CMK (cell line): ENCODE measurements around the gene ZBTB8B.
"Not testable (repeated sequence)": the region's sequence is repeated elsewhere in the genome, so short reads cannot be mapped to it uniquely, and the experiment has no call there.

ENCODE experiments used
- DNase-seq: peaks from one replicate; pipeline ENCODE4 v3.0.0-alpha.2; 2010; ENCODE audit warnings: low read depth

ZBTB8B gene

DNA sequence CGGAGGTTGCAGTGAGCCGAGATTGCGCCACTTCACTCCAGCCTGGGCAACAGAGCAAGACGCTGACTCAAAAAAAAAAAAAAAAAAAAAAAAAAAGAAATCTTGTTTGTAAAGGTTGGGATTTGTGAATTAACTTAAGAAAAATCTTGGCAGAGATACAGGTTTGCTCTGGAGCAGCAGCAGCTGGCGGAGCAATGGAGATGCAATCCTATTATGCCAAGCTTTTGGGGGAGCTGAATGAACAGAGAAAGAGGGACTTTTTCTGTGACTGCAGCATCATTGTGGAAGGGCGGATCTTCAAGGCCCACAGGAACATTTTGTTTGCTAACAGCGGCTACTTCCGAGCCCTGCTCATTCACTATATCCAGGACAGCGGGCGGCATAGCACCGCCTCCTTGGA is 5.6 kb downstream of the ZBTB8B start:
- DNase-seq = no peak

DNA sequence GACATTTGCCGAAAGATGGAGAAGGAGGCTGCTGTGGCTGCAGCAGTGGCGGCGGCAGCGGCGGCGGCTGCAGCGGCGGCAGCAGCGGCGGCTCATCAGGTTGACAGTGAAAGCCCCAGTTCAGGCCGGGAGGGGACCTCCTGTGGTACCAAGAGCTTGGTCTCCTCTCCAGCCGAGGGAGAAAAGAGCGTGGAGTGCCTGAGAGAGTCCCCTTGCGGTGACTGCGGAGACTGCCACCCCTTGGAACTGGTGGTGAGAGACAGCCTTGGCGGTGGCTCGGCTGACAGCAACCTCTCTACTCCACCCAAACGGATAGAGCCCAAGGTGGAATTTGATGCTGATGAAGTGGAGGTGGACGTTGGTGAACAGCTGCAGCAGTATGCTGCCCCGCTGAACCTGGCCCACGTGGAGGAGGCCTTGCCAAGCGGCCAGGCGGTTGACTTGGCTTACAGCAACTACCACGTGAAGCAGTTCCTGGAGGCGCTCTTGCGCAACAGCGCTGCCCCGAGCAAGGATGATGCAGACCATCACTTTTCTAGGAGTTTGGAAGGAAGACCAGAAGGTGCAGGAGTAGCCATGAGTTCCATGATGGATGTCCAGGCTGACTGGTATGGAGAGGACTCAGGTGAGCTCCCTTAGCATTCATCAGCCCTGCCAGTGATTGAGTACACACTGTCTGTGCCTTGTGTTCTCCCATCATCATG is 6.3 kb downstream of the ZBTB8B start:
- no peak for DNase-seq

DNA sequence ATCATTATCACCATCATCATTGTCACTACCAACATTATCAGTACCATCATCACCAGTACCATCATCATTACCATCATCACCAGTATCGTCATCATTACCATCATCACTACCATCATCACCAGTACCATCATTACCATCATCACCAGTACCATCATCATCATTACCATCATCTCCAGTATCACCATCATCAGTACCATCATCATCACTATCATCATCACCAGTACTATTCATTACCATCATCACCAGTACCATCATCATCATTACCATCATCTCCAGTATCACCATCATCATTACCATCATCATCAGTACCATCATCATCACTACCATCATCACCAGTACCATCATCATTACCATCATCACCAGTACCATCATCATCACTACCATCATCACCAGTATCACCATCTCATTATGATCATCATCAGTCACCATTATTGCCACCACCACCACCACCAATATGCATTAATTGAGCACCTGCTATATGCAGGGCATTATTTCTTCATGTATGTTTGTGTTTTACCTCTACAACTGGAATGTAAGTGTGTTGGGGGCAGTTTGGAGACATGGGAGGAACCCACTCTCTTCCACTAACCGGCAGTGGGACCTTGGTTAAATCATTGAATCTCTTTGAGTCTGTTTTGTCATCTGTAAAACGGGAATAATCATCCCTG is 7.0 kb downstream of the ZBTB8B start:
- DNase-seq = no peak

GRCh38 chr1:32472966-32473365 is 8.1 kb downstream of the ZBTB8B start:
- DNase-seq = not testable (repeated sequence)

DNA sequence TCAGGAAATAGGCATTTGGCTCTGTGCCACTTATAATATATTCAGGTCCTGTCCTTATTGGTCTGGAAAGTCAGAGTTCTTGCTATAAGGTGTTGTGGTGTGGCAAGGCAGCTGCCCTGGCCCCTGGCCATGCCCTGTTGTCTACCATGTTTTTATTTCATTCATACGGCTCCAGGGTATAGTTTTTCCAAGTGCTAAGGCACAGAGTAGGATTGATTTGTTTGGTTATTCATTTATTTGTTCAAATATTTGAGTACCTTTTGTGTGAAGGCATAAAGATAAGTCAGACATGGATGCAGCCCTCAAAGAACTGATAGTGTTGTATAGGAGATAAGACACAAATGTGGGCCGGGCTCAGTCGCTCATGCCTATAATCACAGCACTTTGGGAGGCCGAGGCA is 10.1 kb downstream of the ZBTB8B start:
- no peak for DNase-seq

DNA sequence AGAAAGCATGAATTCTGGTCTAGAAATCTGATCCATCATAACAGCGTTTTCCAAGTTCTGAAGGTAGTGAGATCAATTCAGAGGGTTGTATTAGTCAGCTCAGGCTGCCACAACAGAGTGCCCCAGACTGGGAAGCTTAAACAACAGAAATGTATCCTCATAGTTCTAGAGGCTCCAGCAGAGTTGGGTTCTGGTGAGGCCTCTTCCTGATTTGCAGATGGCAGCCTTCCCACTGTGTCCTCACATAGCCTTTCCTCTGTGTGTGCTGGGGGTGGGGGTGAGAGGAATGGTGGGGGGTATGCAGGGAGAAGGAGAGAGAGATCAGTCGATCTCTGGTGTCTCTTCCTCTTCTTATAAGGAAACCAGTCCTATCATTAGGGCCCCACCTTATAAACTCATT is 15.1 kb downstream of the ZBTB8B start:
- no peak for DNase-seq

- DNase-seq = no peak
These were observed 15.9 kb downstream of the ZBTB8B start for GRCh38 chr1:32480761-32481160.

DNA sequence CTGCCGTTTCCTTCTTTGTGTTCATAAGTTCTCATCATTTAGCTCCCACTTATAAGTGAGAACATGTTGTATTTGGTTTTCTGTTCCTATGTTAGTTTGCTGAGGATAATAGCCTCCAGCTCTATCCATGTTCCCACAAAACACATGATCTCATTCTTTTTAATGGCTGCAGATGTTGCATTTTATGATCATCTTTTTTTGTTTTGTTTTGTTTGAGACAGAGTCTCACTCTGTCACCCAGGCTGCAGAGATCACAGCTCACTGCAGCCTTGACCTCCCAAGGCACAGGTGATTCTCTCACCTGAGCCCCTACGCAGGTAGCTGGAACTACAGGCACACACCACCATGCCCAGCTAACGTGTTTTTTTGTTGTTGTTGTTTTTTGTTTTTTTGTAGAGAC is 16.9 kb downstream of the ZBTB8B start:
- not testable (repeated sequence) for DNase-seq

DNA sequence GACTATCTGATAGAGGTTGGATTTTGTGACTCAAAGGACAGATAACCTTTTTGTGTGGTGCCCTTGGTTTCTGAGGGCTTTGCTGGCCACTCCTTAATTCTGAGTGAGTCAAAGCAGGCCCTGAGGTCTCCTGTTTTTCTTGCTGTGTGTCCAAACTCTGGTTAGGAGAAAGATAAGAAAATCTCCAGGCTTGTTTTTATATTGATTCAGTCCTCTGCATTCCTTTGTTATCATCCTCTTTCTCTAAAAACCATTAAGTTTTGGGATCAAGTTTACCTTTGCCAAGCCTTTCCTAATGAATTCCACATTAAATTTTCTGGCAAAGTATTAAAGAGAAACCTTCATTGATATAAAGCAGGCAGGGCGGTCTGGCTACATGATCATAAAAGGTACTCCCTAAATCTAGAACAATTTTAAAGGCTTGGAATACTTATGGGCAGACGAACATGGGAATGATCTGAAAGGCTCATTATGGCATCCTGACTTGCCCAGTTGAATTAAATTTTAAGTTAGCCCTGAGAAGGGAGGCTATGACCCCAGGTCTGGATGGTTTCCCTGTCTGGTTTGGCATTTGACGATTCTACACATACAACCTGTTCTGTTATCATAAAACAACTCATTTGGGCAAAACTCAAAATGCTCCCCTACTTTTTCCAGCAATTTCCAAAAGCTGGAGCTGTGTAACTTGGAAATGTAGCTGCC is 20.8 kb downstream of the ZBTB8B start:
- no peak for DNase-seq

DNA sequence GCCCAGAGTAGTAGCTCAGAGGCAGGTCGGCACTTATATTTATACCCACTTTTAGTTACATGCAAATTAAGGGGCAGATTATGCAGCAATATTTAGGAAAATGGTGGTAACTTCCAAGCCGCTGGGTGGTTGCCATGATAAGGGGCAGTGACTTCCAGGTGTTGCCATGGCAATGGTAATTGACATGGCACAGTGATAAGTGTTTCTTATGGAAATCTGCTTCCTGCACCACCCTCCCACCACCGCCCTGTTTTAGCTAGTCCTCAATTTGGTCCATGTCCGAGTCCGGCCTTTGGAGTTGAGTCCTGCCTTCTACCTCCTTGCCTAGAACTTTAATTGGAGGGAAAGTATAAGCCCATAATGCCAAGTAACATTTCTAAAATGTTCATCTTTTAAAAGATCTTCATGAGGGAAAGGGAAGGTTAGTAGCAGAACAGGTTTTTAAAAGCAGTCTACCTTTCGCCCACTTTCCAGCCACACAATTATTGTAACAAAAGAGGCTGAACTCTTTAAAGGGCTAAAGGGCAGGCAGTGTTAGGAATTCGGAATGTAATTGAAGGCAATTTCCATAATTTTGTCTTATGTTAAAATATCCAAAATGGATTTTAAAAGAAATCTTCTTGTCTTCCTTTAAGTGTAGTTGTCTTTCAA is 21.7 kb downstream of the ZBTB8B start:
- no peak for DNase-seq

DNA sequence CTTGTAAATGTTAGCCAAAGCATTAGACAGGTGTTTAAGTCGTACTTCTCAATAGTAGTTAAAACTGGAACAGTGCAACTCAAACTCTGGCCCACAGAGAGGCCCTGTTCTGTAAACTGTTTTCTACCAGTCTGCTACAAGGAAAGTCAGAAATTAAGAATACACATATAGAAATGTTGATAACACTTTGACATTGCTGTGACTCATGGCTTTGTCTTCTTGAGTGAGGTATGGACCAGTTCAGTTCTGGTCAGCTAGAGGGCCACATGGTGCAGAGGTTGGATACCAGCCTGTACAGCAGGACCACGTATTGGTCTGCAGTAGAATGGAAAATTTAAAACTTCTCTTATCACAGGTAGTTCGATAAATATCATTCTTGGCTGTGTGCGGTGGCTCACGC is 22.3 kb downstream of the ZBTB8B start:
- DNase-seq = no peak

DNA sequence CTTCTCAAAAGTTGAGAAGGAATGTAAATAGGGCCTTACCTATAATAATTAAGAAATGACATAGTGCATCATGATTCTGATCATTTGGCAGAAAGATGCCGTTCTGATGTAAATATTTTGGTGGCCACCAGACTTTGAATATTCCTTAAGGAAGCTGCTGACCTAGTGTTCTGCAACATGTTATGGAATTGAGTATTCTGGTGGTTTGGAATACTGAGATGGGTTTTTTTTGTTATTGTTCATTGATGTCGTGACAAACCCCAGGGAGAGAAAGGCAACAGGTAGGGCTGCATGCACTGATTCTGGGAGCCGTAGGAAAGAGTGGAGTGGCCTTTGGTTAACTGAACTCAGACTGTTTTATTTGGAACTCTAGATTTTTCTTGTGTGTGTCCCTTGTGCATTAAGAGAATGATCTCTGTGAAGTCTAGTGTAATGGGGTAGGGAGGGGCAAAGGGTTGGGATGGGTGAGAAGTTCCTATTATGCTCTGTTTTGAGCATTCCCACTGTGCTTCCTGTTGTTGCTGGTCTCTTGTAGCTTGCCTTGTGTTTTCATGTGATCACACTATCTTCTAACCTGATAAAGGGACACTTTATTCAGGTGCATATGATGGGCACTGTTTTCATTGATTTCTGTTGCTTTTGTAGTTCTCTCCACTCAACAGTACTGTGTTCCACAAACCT is 25.0 kb downstream of the ZBTB8B start:
- no peak for DNase-seq

DNA sequence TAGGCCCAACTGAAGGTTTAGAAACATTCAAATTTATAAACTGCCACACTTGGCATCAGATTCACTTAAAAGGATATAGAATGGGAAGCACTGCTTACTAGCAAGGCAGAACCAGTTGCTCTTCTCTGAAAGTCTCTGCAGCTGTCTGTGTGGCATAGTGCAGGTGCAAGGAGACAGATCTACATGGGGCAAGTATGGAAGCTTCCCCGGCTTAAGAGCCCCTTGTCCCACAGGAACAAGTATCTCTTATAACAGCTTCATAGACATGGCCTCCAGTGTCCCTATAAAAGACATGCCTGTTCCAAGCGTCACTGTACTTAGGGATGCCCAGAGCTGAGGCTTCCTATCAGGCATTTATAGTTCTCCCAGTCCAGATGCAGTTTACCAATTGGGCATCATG is 26.5 kb downstream of the ZBTB8B start:
- DNase-seq = no peak

DNA sequence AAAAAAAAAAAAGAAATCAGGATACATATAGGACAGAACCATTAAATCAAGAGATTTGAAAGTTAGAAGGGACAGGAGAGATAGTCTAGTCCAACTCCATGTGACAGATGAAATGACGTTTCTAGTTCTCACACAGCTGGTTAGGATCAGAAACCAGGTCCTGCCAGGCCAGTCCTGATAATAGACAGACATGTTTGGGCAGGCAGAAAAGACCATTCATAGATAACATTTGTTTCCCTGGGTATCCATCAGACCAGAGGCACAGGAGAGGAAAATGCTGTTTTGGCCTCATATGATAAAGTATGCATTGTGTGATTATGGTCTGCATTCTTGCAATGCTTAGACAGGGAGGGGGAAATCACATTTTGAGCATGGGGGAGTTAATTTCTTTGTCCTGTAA is 29.3 kb downstream of the ZBTB8B start:
- no peak for DNase-seq

DNA sequence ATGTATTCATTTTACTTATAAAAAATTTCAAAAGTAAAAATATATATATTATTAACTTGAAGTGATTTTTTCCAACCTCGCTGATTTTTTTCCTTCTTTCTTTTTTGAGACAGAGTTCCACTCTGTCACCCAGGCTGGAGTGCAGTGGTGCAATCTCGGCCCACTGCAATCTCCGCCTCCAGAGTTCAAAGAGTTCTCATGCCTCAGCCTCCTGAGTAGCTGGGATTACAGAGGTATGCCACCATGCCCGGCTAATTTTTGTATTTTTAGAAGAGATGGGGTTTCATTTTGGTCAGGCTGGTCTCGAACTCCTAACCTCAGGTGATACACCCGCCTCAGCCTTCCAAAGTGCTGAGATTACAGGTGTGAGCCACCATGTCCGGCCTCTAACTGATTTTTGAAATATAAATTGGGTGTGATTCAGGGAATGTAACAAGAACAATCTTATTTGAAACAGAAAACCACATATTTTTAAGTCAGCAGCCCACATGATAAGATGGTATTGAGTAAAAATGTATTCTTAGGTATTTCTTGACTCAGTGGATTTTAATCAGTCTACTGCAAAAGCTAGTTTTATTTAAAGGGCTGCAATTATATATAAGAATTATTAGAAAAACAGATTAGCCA is 30.0 kb downstream of the ZBTB8B start:
- DNase-seq = no peak

- no peak for DNase-seq
These were observed 31.3 kb downstream of the ZBTB8B start for GRCh38 chr1:32496127-32496526.

GRCh38 chr1:32498751-32499150 is 33.9 kb downstream of the ZBTB8B start:
- DNase-seq = no peak

DNA sequence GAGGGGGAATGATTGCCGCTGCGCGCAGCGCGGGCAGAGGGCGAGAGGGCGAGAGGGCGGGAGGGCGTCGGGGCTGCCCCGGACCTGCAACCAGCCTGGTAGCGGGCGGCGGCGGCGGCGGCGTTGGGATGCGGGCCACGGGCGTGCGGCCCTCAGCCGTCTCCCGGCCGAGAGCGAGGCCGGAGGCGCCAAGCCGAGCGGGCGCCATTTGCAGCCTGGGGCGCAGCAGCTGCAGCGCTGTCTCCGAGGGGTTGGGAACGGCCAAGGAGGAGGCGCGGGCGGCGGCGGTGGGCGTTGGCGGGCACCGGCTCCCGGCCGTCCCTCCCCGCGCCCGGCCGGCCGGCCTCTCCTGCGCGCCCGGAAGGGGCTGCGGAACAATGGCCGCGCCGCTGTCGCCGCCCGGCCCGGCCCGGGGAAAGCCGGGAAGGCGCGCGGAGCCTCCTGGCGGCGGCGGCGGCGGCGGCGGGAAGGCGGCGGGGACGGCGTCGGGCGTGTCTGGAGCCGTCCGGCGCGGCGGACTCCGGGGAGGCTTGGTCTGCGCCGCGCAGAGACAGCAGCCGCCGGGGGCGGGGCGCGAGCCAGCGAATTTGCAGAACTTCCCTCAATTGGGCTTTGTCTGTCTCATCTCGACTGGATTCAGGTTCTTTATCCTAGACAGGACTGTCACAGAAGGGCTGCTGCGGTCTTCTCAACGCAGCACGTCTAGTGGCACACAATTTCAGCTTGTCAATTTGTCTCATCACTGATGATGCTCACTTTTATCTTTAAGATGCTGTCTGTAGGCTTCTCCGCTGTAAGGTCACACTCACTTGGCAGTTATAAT is 35.7 kb downstream of the ZBTB8B start:
- no peak for DNase-seq

DNA sequence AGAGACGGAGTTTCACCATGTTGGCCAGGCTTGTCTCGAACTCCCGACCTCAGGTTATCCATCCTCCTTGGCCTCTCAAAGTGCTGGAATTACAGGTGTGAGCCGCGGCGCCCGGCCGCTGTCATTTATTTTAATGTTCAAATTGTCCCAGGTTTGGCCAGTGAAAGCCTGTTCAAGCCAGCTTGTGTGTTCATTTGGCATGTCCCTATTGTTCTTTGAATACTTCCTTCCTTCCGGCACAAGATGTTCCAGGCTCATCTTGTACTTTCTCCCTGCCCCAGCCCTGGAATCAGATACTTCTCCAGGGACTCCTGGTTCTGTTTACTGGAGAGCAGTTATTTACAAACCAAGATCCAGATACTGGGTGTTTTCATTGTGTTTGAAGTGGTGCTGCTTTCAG is 37.0 kb downstream of the ZBTB8B start:
- no peak for DNase-seq

- DNase-seq = no peak
These were observed 38.3 kb downstream of the ZBTB8B start for GRCh38 chr1:32503153-32503552.

- DNase-seq = no peak
These were observed 42.1 kb downstream of the ZBTB8B start for GRCh38 chr1:32507021-32507420.
